Skeletal muscle tissue (tissue), 4 donors: ENCODE measurements around the gene JCAD. TPM values are rescaled to one million over a fixed set of nuclear protein-coding genes. Genes with fewer than 3 reads are reported as not detected.
A peak's percentile ranks its signal among the peaks of the same experiment; 100 is the strongest.
"Not testable (repeated sequence)": the region's sequence is repeated elsewhere in the genome, so short reads cannot be mapped to it uniquely, and the experiment has no call there.

Source experiments
- H3K27ac ChIP-seq: one replicate; pipeline ENCODE4 v1.7.0; 2013; ENCODE audit warnings: mild to moderate bottlenecking, low read depth, low read length, inconsistent platforms
- H3K27me3 ChIP-seq, 3 donors: one replicate each; pipeline ENCODE4 v1.7.0; 2013; ENCODE audit warnings: low read length in 3 of 3; ENCODE audit not compliant: control insufficient read depth in 3 of 3, insufficient read depth in 3 of 3
- H3K36me3 ChIP-seq, 3 donors: one replicate each; pipeline ENCODE4 v1.7.0; 2013; ENCODE audit warnings: low read length in 3 of 3; ENCODE audit not compliant: control insufficient read depth in 3 of 3, insufficient read depth in 3 of 3
- H3K4me1 ChIP-seq, 3 donors: one replicate each; pipeline ENCODE4 v1.7.0; 2013; ENCODE audit warnings: low read length in 3 of 3, mild to moderate bottlenecking in 3 of 3; ENCODE audit not compliant: control insufficient read depth in 3 of 3, insufficient read depth in 3 of 3
- H3K4me3 ChIP-seq, 3 donors: one replicate each; pipeline ENCODE4 v1.7.0; 2013; ENCODE audit warnings: low read length in 3 of 3
- H3K9ac ChIP-seq, 3 donors: one replicate each; pipeline ENCODE4 v1.7.0; 2013; ENCODE audit warnings: low read length in 3 of 3, mild to moderate bottlenecking in 3 of 3, moderate library complexity in 2 of 3, low read depth in 1 of 3
- H3K9me3 ChIP-seq, 3 donors: one replicate each; pipeline ENCODE4 v1.7.0; 2013; ENCODE audit warnings: low read length in 3 of 3; ENCODE audit not compliant: control insufficient read depth in 3 of 3
- total RNA-seq: library from RNA; depleted of rRNA; stranded (reverse); fragments of >200 nt; gene quantifications from one replicate; pipeline ENCODE4 v1.2.3, GENCODE V29; 2014
- donor health status: Osteomylitis.

JCAD gene, protein sequence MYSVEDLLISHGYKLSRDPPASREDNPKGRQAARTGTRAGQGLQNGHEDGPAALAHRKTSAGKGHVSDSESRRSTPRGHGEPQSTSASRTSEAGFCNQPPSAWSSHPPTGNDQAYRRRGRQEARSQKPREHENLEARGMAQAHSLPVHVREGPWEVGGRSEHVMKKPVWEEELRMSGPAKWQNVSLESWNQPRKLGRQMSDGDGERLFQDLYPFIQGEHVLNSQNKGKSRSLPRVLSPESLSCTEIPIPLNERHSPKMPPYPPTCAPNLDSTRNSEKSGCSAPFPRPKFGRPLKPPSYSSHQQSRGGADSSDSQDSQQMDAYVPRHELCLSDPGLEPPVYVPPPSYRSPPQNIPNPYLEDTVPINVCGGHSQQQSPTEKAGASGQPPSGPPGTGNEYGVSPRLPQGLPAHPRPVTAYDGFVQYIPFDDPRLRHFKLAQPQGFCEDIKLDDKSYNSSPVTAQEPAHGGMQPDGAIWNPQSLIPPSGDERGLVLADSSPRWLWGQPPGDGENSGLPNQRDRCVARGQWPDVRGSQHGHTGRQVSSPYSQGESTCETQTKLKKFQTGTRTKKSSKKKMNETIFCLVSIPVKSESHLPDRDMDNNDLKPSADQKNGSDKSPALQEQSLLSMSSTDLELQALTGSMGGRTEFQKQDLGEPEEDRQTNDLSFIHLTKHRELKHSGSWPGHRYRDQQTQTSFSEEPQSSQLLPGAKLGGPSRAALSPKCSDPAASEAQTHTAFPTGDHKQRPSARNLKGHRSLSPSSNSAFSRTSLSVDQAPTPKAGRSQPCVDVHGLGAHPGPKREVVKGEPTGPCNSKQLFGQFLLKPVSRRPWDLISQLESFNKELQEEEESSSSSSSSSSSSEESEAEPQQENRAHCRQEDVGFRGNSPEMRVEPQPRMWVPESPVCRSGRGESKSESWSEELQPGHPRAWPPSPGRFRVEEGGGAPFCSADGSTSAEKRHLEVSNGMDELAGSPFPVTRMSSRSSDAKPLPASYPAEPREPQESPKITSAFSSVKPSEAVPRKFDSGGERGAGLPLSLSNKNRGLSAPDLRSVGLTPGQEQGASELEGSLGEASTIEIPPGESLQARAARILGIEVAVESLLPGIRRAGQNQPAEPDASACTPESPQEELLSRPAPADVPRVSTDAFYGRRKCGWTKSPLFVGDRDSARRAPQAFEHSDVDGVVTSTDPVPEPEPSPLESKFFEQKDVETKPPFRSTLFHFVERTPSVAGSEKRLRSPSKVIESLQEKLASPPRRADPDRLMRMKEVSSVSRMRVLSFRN (N-terminal part only)
- total RNA-seq = 19.8 TPM

DNA sequence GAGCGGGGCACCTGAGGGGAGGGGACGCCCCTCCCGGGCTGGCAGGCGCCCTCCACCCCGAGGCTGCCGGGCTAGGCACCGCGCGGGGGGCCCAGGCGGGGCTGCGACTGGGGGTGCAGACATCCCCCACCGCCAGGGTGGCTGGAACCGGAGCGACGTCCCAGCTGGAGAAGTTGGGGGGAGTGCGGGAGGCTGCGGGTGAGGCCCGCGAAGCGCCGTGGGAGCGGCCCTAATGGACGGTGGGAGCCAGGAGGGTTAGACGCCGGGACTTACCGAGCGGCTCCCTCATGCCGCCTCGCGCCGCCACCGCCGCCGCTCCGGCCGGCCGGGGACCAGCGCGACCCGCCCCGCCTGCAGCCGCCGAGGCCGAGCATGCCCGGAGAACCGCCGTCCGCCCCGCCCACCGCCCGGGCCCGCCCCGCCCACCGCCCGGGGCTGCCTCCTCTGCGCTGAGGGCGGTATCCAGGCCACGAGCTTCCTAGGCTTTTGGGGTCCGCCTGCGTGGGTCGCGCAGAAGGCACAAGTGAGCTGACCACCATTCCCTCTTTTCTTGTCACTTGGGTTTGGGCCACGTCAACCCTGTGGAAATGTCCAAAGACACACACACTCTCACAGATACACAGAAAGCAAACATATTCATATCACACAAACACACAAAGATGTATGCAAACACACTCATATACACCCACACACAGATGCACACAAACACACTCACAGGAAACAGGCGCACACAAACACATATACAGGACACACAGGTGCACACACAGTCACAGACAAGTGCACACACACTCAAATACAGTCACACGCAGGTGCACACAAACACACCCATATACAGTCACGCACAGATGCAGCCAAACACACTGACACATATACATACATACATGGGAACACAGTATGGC is at the start of gene JCAD:
JCAD (minus strand) TSS at position 378 of the 899 bp plus-strand sequence. CDS start 11,774 bp downstream, outside the sequence.
- H3K27me3 ChIP-seq = no peaks in the 10 kb centered on the region
- H3K27ac ChIP-seq = peak within 1 kb of the TSS; percentile 58
- no peaks in the 10 kb centered on the region for H3K36me3 ChIP-seq
- peaks cover 6 to 7% (median 7%) of the 10 kb centered on the region in 3 donors for H3K4me1 ChIP-seq
- no peaks in the 10 kb centered on the region for H3K9me3 ChIP-seq
- peak within 1 kb of the TSS; percentile 50 to 82 (median 51) for H3K9ac ChIP-seq
- peak within 1 kb of the TSS; percentile 71 to 76 (median 75) for H3K4me3 ChIP-seq

DNA sequence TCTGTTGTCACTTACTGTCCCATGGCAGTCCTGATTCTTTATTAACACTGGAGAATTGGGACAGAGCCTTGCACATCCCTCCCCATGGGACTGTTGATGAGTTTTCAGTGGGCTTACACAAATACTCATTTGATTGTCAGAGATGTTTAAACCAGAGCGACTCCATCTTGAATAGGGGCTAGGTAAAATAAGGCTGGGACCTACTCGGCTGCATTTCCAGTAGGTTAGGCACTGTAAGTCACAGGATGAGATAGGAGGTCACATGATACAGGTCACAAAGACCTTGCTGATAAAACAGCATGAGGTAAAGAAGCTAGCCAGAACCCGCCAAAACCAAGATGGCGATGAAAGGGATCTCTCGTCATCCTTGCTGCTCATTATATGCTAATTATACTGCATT is 47.6 kb upstream of the JCAD start:
- Histone ChIP-seq H3K4me1 (peaks cover 0 to 3% (median 3%) of the 10 kb centered on the region in 3 donors), H3K27ac (no peak overlapping the region), H3K27me3 (peaks cover 0 to 5% (median 3%) of the 10 kb centered on the region in 3 donors), H3K4me3 (no peak overlapping the region), H3K9ac (no peak overlapping the region), H3K9me3 (peaks cover 0 to 3% (median 0%) of the 10 kb centered on the region in 3 donors), H3K36me3 (no peaks in the 10 kb centered on the region)

DNA sequence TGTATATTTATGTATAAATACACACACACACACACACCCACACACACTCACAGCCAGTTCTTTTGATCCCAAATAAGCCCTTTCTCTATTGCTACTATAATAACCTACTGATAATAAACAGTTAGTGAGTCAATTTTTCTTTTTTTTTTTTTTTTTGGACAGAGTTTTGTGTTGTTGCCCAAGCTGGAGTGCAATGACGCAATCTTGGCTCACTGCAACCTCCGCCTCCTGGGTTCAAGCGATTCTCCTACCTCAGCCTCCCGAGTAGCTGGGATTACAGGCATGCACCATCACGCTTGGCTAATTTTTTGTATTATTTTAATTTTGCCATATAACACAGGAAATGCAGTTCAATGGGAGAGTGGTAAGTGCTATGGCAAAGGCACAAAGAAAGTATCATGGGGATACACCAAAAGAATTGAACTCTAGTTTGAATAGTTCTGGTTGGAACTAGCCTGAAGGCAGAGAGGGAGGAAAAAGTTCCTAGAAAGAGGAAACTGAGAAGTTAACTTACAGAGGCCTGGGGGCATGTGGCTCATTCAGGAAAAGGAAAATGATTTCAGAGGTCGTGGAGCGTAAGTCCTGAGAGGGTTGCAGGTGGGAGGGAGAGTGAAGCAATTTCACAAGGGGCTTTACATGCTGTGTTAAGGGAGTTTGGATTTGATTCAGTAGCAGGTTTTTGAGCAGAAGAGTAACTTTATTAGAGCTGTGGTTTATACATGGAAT is 44.4 kb upstream of the JCAD start:
- Histone ChIP-seq H3K9ac (no peak overlapping the region), H3K4me1 (no peaks in the 10 kb centered on the region), H3K36me3 (no peaks in the 10 kb centered on the region), H3K9me3 (no peaks in the 10 kb centered on the region), H3K27me3 (peaks cover 0 to 3% (median 0%) of the 10 kb centered on the region in 3 donors), H3K4me3 (no peak overlapping the region), H3K27ac (no peak overlapping the region)

DNA sequence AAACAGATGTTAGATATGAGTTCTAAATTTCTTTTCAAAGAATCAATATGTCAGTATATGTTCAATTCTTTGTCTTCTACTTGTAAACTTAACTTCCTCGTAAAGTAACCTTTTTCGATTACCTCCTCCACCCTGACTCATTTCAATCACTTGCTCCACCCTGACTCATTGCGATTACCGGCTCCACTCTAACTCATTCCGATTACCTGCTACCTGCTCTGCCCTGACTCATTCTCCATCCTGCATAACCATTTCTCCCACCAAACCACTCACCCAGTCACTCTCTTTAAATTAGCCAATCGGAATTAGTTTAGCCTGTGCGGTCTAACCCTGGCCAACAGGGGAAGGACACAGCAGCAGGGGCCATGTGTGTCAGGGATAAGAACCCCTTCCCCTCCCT is 40.3 kb upstream of the JCAD start:
- not testable (repeated sequence) for H3K27me3 ChIP-seq, H3K27ac ChIP-seq, H3K4me1 ChIP-seq, H3K36me3 ChIP-seq, H3K9ac ChIP-seq, H3K9me3 ChIP-seq, H3K4me3 ChIP-seq

DNA sequence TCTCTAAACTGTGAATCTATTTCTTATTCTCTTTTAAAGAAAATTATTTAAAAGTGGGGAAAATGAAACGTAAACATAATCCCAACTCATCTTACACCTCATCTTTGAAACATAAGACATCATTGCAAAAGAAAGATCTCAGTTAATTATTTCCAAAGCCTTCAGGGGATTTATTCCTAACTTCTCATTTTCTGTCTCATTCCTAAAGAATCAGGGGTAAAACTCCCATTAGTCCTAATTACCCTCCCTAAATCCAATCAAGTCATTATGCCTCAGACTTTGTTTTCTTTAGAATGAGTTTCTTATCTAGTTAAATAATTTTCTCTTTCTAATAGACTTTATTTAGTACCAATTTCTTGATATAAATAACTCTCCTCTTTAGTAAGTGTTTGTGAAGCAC is 39.7 kb upstream of the JCAD start:
- Histone ChIP-seq H3K4me1 (no peaks in the 10 kb centered on the region), H3K9me3 (no peaks in the 10 kb centered on the region), H3K4me3 (no peak overlapping the region), H3K36me3 (no peaks in the 10 kb centered on the region), H3K27me3 (peaks cover 0 to 3% (median 0%) of the 10 kb centered on the region in 3 donors), H3K27ac (no peak overlapping the region), H3K9ac (no peak overlapping the region)

DNA sequence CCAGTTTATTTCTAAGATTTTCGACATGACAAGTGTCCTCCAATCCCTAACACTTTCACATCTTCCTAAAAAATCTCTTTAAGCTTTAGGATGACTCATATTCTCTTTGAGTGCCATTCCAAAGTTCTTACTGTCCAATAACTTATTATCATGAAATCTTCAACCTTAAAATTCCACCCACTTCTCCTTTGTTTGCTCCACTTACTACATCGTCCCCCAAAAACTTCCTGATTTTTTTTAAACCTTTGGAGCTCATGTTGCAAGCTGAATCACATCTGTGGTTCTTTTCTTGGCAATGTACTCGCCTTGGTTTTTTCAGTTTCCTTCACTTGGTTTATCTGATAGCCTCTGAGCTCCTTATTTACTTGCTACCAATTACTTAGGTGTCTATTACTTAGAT is 39.2 kb upstream of the JCAD start:
- peaks cover 0 to 3% (median 0%) of the 10 kb centered on the region in 3 donors for H3K27me3 ChIP-seq
- no peaks in the 10 kb centered on the region for H3K4me1 ChIP-seq
- no peak overlapping the region for H3K27ac ChIP-seq
- no peak overlapping the region for H3K9ac ChIP-seq
- no peaks in the 10 kb centered on the region for H3K36me3 ChIP-seq
- H3K9me3 ChIP-seq = no peaks in the 10 kb centered on the region
- no peak overlapping the region for H3K4me3 ChIP-seq

DNA sequence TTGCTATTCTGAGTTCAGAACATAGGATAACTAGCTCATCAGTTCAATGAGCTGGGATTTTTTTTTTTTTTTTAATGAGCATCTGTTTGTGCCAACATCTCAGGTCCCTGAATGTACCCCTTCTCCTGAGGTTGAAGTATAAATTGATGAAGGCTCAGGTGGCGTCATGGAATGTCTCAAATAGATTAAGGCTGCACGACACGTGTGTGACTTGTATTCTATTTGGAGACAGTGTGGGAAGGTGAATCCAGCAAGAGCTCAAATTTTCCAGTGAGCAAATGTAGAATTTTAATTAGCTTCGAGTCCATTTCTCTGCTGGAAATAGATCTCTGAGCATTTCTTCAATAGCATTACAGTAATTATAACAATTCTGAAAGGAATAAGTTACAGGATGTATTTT is 37.2 kb upstream of the JCAD start:
- Histone ChIP-seq H3K9ac (no peak overlapping the region), H3K9me3 (no peaks in the 10 kb centered on the region), H3K4me3 (no peak overlapping the region), H3K27me3 (peaks cover 0 to 3% (median 0%) of the 10 kb centered on the region in 3 donors), H3K36me3 (no peaks in the 10 kb centered on the region), H3K27ac (no peak overlapping the region), H3K4me1 (no peaks in the 10 kb centered on the region)

DNA sequence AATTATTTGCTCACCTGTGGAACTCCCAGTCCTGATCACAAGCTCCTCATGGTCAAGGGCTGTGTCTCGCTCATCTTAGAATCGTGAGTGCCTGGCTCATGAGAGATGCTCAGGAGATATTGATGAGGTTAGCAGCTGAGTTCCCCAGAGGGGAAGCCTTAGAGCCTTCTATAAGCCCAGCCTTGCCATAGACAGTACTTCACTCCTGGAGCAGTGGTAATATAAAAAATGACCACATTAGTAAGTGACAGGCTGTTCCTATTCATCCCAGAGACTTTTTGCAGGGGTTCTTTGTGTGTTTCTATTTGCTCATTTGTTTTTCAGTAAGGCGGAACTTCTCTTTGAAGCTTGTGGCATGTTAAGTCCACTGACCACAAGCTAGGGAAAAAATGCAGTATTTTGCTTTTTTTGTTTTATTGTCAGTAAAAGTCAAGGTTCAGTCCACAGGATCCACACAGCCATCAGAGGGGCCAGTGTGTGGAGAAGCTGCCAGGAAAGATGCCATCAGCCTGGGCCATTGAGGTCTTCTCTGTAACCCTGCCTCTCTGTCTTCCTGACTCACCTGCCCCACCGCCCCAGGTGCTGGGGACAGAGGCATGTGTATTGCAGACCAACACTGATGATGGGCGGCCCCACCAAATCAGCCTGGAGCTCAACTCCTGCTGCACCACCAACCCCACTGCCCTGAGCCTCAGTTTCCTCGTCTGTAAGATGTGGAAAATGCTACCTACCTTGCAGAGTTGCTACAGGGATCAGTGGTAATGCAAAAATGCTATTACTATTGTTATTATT is 36.4 kb upstream of the JCAD start:
- Histone ChIP-seq H3K27ac (no peak overlapping the region), H3K4me3 (no peak overlapping the region), H3K27me3 (peaks cover 0 to 3% (median 0%) of the 10 kb centered on the region in 3 donors), H3K9ac (no peak overlapping the region), H3K9me3 (no peaks in the 10 kb centered on the region), H3K4me1 (no peaks in the 10 kb centered on the region), H3K36me3 (no peaks in the 10 kb centered on the region)
